Hematopoietic multipotent progenitor cell (in vitro differentiated cells): ENCODE data around the gene FOXI2. TPM values are rescaled to one million over a fixed set of nuclear protein-coding genes. Genes with fewer than 3 reads are reported as not detected.

Source experiments
- DNase-seq, 3 donors: peaks; one replicate each; pipeline ENCODE4 v3.0.0-alpha.2; 2011 to 2015; ENCODE audit warnings: low read depth in 2 of 3, low spot score in 2 of 3
- total RNA-seq: library from RNA; depleted of rRNA; stranded (reverse); fragments of >200 nt; gene quantifications from one replicate; pipeline ENCODE4 v1.2.3, GENCODE V29; 2012

FOXI2 gene
- total RNA-seq, 1 donor, result 0.54 TPM

- DNase-seq, result no peak
Observed at GRCh38 chr10:127740596-127740995, 3.6 kb downstream of the FOXI2 start.

- no peak for DNase-seq
Observed at GRCh38 chr10:127743205-127743604, 6.2 kb downstream of the FOXI2 start.

GRCh38 chr10:127744956-127745355, 8.0 kb downstream of the FOXI2 start:
- DNase-seq, result no peak

GRCh38 chr10:127745861-127746260, 8.9 kb downstream of the FOXI2 start:
- no peak for DNase-seq

GRCh38 chr10:127755753-127756152, 18.8 kb downstream of the FOXI2 start:
- peak in 2 of 3 donors; percentile 10 to 44 for DNase-seq

GRCh38 chr10:127756264-127756663, 19.3 kb downstream of the FOXI2 start:
- DNase-seq, result no peak

- no peak for DNase-seq
Observed at GRCh38 chr10:127757033-127757432, 20.0 kb downstream of the FOXI2 start.

- no peak for DNase-seq
Observed at GRCh38 chr10:127759276-127759675, 22.3 kb downstream of the FOXI2 start.

- no peak for DNase-seq
Observed at GRCh38 chr10:127762925-127763324, 25.9 kb downstream of the FOXI2 start.

GRCh38 chr10:127774766-127775559, 38.0 kb downstream of the FOXI2 start:
- DNase-seq, result no peak

GRCh38 chr10:127776816-127777215, 39.8 kb downstream of the FOXI2 start:
- no peak for DNase-seq

- no peak for DNase-seq
Observed at GRCh38 chr10:127781412-127781811, 44.4 kb downstream of the FOXI2 start.

GRCh38 chr10:127787873-127788272, 50.9 kb downstream of the FOXI2 start:
- no peak for DNase-seq

GRCh38 chr10:127790066-127790624, 53.2 kb downstream of the FOXI2 start:
- DNase-seq, result peak in 2 of 3 donors; percentile 33 to 85

Other genes starting within 250 kb of the FOXI2 start
- not detected for gene NPS, start 187.9 kb upstream of the FOXI2 start, total RNA-seq
- not detected for gene CLRN3, start 155.8 kb downstream of the FOXI2 start, total RNA-seq
- gene PTPRE, start 169.9 kb downstream of the FOXI2 start, total RNA-seq, result 86.2 TPM